ENCODE results near the gene HHEX.
"Not testable (repeated sequence)": the region's sequence is repeated elsewhere in the genome, so short reads cannot be mapped to it uniquely, and the experiment has no call there.

HHEX gene

GRCh38 chr10:92735938-92736337, 46.2 kb downstream of the HHEX start:
- no peak for TF ChIP-seq ARNTL (CRISPR knock-in tag; IDR thresholded peaks at IDR 0.05; ENCODE audit: borderline replicate concordance, low read depth)
- TF ChIP-seq ESRRG (CRISPR knock-in tag; IDR thresholded peaks at IDR 0.05), result no peak
- TF ChIP-seq PPARA (CRISPR knock-in tag; IDR thresholded peaks at IDR 0.05; ENCODE audit: borderline replicate concordance), result no peak
- TF ChIP-seq OSR1 (CRISPR knock-in tag; IDR thresholded peaks at IDR 0.05), result no peak
- no peak for TF ChIP-seq CSDC2 (CRISPR knock-in tag; IDR thresholded peaks at IDR 0.05)
- TF ChIP-seq ISL1 (CRISPR knock-in tag; IDR thresholded peaks at IDR 0.05), result no peak
- ATAC-seq, result no peak

GRCh38 chr10:92737484-92737883, 47.7 kb downstream of the HHEX start:
- no peak for ATAC-seq

DNA sequence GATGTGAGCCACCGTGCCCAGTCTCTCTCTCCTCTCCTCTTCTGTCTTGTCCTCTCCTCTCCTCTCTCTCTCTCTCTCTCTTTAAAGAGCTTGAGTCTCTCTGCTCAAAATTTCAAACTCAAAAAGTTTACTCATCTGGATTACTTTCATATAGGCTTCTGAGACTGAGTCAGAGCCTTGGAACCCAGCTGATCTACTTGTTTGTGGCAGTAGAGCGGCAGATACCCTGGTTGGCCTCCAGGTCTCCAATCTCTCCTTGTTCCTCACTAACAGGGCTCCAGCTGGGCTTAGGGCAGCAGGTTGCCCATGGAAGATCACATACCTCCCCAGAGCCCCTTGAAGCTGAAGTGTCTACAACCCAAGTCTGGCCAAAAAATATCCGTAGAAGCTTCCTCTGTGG, 51.0 kb downstream of the HHEX start:
- no peak for ATAC-seq
- TF ChIP-seq TCF4 (CRISPR knock-in tag; IDR thresholded peaks at IDR 0.05; ENCODE audit: borderline replicate concordance) (no peak), PPARA (CRISPR knock-in tag; IDR thresholded peaks at IDR 0.05; ENCODE audit: borderline replicate concordance) (no peak), POU6F1 (CRISPR knock-in tag; IDR thresholded peaks at IDR 0.05; ENCODE audit: borderline replicate concordance, low read depth) (no peak), RARB (CRISPR knock-in tag; IDR thresholded peaks at IDR 0.05) (no peak)

More at GRCh38 chr10:92737484-92737883, 47.7 kb downstream of the HHEX start:
- TF ChIP-seq PPARA (CRISPR knock-in tag; IDR thresholded peaks at IDR 0.05; ENCODE audit: borderline replicate concordance) (no peak), CSRNP3 (CRISPR knock-in tag; IDR thresholded peaks at IDR 0.05) (no peak), PATZ1 (CRISPR knock-in tag; IDR thresholded peaks at IDR 0.05; ENCODE audit: borderline replicate concordance) (no peak), CREB5 (CRISPR knock-in tag; IDR thresholded peaks at IDR 0.05; ENCODE audit: low read depth) (no peak), CSDC2 (CRISPR knock-in tag; IDR thresholded peaks at IDR 0.05) (no peak), ZNF8 (CRISPR knock-in tag; IDR thresholded peaks at IDR 0.05) (no peak), GLIS3 (CRISPR knock-in tag; IDR thresholded peaks at IDR 0.05) (no peak), ARNTL (CRISPR knock-in tag; IDR thresholded peaks at IDR 0.05; ENCODE audit: borderline replicate concordance, low read depth) (no peak), SNAI2 (CRISPR knock-in tag; IDR thresholded peaks at IDR 0.05) (no peak), ZFP3 (CRISPR knock-in tag; IDR thresholded peaks at IDR 0.05) (no peak), ZC3H10 (CRISPR knock-in tag; IDR thresholded peaks at IDR 0.05) (no peak)

DNA sequence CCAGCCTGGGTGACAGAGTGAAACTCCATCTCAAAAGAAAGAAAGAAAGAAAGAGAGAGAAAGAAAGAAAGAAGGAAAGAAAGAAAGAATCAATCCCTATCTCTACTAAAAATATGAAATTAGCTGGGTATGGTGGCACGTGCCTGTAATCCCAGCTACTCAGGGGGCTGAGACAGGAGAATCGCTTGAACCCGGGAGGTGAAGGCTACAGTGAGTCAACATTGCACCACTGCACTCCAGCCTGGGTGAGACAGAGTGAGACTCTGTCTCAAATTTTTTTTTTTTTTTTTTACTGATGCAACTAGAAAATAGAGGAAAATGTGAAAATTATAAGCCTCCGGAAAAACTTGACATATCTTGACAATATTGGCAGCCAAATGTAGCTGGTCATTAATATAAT, 52.0 kb downstream of the HHEX start:
- not testable (repeated sequence) for ATAC-seq

GRCh38 chr10:92742331-92743228, 52.8 kb downstream of the HHEX start:
- ATAC-seq, result no peak
- TF ChIP-seq ARNTL (CRISPR knock-in tag; IDR thresholded peaks at IDR 0.05; ENCODE audit: borderline replicate concordance, low read depth) (no peak), TOX (CRISPR knock-in tag; IDR thresholded peaks at IDR 0.05; ENCODE audit: borderline replicate concordance) (no peak), GLIS3 (CRISPR knock-in tag; IDR thresholded peaks at IDR 0.05) (no peak)
